ENCODE data around the gene ADAM12. TPM values are rescaled to one million over a fixed set of nuclear protein-coding genes. Genes with fewer than 3 reads are reported as not detected.

Gene ADAM12
- total and polyA plus RNA-seq, 2 of the 13 experiments (the other 11 are each of a cell fraction or from before 2014, with no cell fraction given): not detected

DNA sequence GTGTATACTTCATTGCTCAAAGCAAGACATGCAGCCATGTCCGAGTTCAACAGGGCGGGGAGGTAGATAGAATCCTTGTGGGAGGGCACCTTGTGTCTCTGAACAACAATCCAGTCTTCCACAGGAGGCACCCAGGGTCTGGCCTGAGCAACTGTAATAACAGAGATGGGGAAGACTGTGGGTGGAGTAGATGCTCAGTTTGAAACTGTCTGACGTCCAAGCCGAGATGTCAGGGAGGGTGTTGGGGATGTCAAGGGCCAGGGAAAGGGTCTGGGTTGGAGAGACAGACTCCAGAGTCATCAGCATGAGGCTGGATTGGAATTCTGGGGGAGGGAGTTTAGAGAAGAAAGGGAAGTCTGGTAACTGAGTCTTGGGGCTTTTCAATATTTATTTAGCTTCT is 403.9 kb downstream of the ADAM12 start:
- ATAC-seq (no peak), FAIRE-seq (no peak), DNase-seq (ENCODE audit: low spot score) (no peak)
- BruUV-seq (replicated peaks): no TSS peak
- ChIA-PET CTCF (ENCODE audit: low intra/inter-chr PET ratio, low total read pairs) (no interaction called here), POLR2A (no interaction called here)
- Histone ChIP-seq H4K20me1 (ENCODE audit: insufficient read depth, low read length) (no peaks in the 10 kb centered on the region), H3K27me3 (ENCODE audit: control insufficient read depth in 1 of 2, insufficient read depth in 2 of 2, low read length in 2 of 2) (peaks cover 1 to 18% of the 10 kb centered on the region in 2 experiments; a peak in 4 of 5 replicates), H3K36me3 (replicated peaks in 1 of 2; ENCODE audit: control insufficient read depth in 1 of 2, insufficient read depth in 2 of 2, low read length in 2 of 2) (no peaks in the 10 kb centered on the region), H3K4me3 (replicated peaks in 1 of 3; ENCODE audit: insufficient read depth in 1 of 3, low read depth in 2 of 3, low read length in 3 of 3) (no peak overlapping the region), H2AFZ (ENCODE audit: low read length) (no peak overlapping the region), H3K4me2 (ENCODE audit: low read depth, low read length) (no peak overlapping the region), H3K9ac (ENCODE audit: insufficient read depth, low read depth, low read length) (no peak overlapping the region), H3K27ac (ENCODE audit: extremely low read length, insufficient read depth, low read length) (no peak overlapping the region), H3K79me2 (ENCODE audit: insufficient read depth, low read length) (no peaks in the 10 kb centered on the region), H3K4me1 (ENCODE audit: insufficient read depth, low read length) (no peaks in the 10 kb centered on the region), H3K9me3 (ENCODE audit: low read length) (no peaks in the 10 kb centered on the region)
- in situ Hi-C loops (cut with HindIII; ENCODE audit: extremely low pct_ligation_motif_present, low pct_unique_long_range_greater_than_20kb) (loop anchor here (10.0 to 25.0 kb wide), 2 partner anchors 403 to 760 kb away; partner anchors contain the start of gene ADAM12), intact Hi-C loops (cut with micrococcal nuclease; ENCODE audit: unreplicated experiment) (loop anchor here (5.0 kb wide), 2 partner anchors 117 to 763 kb away; no protein-coding TSS in a partner anchor)
- TF ChIP-seq TBX3 (IDR thresholded peaks at IDR 0.05; ENCODE audit: borderline replicate concordance): no peak
- 0% methylated on average over 4 of the region's 4 CpGs for WGBS (ENCODE audit: low lambda C conversion rate)

GRCh38 chr10:125983656-125984055 is 404.6 kb downstream of the ADAM12 start:
- Histone ChIP-seq H3K4me3 (replicated peaks in 1 of 3; ENCODE audit: insufficient read depth in 1 of 3, low read depth in 2 of 3, low read length in 3 of 3) (no peak overlapping the region), H2AFZ (ENCODE audit: low read length) (no peak overlapping the region), H3K27ac (ENCODE audit: extremely low read length, insufficient read depth, low read length) (no peak overlapping the region), H3K27me3 (ENCODE audit: control insufficient read depth in 1 of 2, insufficient read depth in 2 of 2, low read length in 2 of 2) (peaks cover 1 to 18% of the 10 kb centered on the region in 2 experiments; a peak in 4 of 5 replicates), H4K20me1 (ENCODE audit: insufficient read depth, low read length) (no peaks in the 10 kb centered on the region), H3K9ac (ENCODE audit: insufficient read depth, low read depth, low read length) (no peak overlapping the region), H3K4me1 (ENCODE audit: insufficient read depth, low read length) (no peaks in the 10 kb centered on the region), H3K4me2 (ENCODE audit: low read depth, low read length) (no peak overlapping the region), H3K9me3 (ENCODE audit: low read length) (no peaks in the 10 kb centered on the region), H3K79me2 (ENCODE audit: insufficient read depth, low read length) (no peaks in the 10 kb centered on the region), H3K36me3 (replicated peaks in 1 of 2; ENCODE audit: control insufficient read depth in 1 of 2, insufficient read depth in 2 of 2, low read length in 2 of 2) (no peaks in the 10 kb centered on the region)
- no peak for FAIRE-seq
- DNase-seq (ENCODE audit: low spot score): no peak
- ChIA-PET POLR2A (no interaction called here), CTCF (ENCODE audit: low intra/inter-chr PET ratio, low total read pairs) (interaction anchor here (2.2 kb wide), 1 partner anchor 520 kb away, joined by 16 read pairs; no protein-coding TSS in a partner anchor)
- intact Hi-C loops (cut with micrococcal nuclease; ENCODE audit: unreplicated experiment): loop anchor here (5.0 kb wide), 2 partner anchors 116 to 764 kb away; no protein-coding TSS in a partner anchor
- TF ChIP-seq MNT (IDR thresholded peaks at IDR 0.05) (no peak), ZNF431 (CRISPR knock-in tag; IDR thresholded peaks at IDR 0.05; ENCODE audit: borderline replicate concordance, low read depth) (no peak), ZC3H13 (CRISPR knock-in tag; IDR thresholded peaks at IDR 0.05) (no peak)
- TF ChIP-seq, protein P1, sequence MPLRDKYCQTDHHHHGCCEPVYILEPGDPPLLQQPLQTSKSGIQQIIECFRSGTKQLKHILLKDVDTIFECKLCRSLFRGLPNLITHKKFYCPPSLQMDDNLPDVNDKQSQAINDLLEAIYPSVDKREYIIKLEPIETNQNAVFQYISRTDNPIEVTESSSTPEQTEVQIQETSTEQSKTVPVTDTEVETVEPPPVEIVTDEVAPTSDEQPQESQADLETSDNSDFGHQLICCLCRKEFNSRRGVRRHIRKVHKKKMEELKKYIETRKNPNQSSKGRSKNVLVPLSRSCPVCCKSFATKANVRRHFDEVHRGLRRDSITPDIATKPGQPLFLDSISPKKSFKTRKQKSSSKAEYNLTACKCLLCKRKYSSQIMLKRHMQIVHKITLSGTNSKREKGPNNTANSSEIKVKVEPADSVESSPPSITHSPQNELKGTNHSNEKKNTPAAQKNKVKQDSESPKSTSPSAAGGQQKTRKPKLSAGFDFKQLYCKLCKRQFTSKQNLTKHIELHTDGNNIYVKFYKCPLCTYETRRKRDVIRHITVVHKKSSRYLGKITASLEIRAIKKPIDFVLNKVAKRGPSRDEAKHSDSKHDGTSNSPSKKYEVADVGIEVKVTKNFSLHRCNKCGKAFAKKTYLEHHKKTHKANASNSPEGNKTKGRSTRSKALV (CRISPR knock-in tag; IDR thresholded peaks at IDR 0.05): no peak
- in situ Hi-C loops (cut with HindIII; ENCODE audit: extremely low pct_ligation_motif_present, low pct_unique_long_range_greater_than_20kb): loop anchor here (10.0 to 25.0 kb wide), 2 partner anchors 404 to 761 kb away; partner anchors contain the start of gene ADAM12
- WGBS (ENCODE audit: low lambda C conversion rate): under 1% methylated on average over 5 of the region's 5 CpGs
- no peak for ATAC-seq
- BruUV-seq (replicated peaks): no TSS peak
